Natural killer cell (primary cell): ENCODE results near the gene KLHDC3. TPM values are rescaled to one million over a fixed set of nuclear protein-coding genes. Genes with fewer than 3 reads are reported as not detected.

Source experiments
- ATAC-seq, 3 donors: fragments of 150-1000 bp in 2 of 3; fragments of 200-7000 bp in 1 of 3; cut with Tn5 transposase; 1 replicate in 1 of 3; 2 replicates in 2 of 3; pipeline ENCODE4 v1.10.0; 2021; ENCODE audit warnings: mild to moderate bottlenecking in 2 of 3, moderate library complexity in 2 of 3
- DNase-seq, 2 donors: peaks; one replicate each; pipeline versions ENCODE4 v3.0.0 to v3.0.0-alpha.2; 2013 to 2021; ENCODE audit warnings: mixed read lengths in 1 of 2
- H3K27ac ChIP-seq: one replicate; pipeline ENCODE4 v1.5.1; 2013; ENCODE audit warnings: mild to moderate bottlenecking, low read length
- H3K27me3 ChIP-seq: one replicate; pipeline ENCODE4 v1.6.1; 2013; ENCODE audit warnings: low read length; ENCODE audit not compliant: control insufficient read depth, insufficient read depth
- H3K36me3 ChIP-seq: one replicate; pipeline ENCODE4 v1.6.1; 2013; ENCODE audit warnings: low read length; ENCODE audit not compliant: control insufficient read depth, insufficient read depth
- H3K4me1 ChIP-seq: one replicate; pipeline ENCODE4 v1.6.1; 2013; ENCODE audit warnings: low read length; ENCODE audit not compliant: control insufficient read depth, insufficient read depth
- H3K4me3 ChIP-seq: one replicate; pipeline ENCODE4 v1.5.1; 2013; ENCODE audit warnings: low read length
- H3K9me3 ChIP-seq: one replicate; pipeline ENCODE4 v1.6.1; 2013; ENCODE audit warnings: low read length; ENCODE audit not compliant: control insufficient read depth, insufficient read depth
- H3K27ac Mint-ChIP-seq, 2 donors: one replicate each; pipeline ENCODE4 v1.8.0; 2022; ENCODE audit warnings: mild to moderate bottlenecking in 2 of 2, mixed read lengths in 2 of 2, moderate library complexity in 1 of 2
- H3K27me3 Mint-ChIP-seq, 2 donors: one replicate each; pipeline ENCODE4 v1.8.0; 2022; ENCODE audit warnings: low read depth in 2 of 2, mixed read lengths in 2 of 2
- H3K36me3 Mint-ChIP-seq: one replicate; pipeline ENCODE4 v1.8.0; 2022; ENCODE audit warnings: mixed read lengths
- H3K4me1 Mint-ChIP-seq, 2 donors: one replicate each; pipeline ENCODE4 v1.8.0; 2022; ENCODE audit warnings: mixed read lengths in 2 of 2
- H3K4me3 Mint-ChIP-seq: one replicate; pipeline ENCODE4 v1.8.0; 2022; ENCODE audit warnings: mild to moderate bottlenecking, moderate library complexity, mixed read lengths
- H3K9me3 Mint-ChIP-seq, 2 donors: one replicate each; pipeline ENCODE4 v1.8.0; 2022; ENCODE audit warnings: mixed read lengths in 2 of 2
- WGBS: methylation state at CpG from one replicate; pipeline ENCODE4 v1.1.7; 2013; ENCODE audit warnings: missing lambda C conversion rate; ENCODE audit not compliant: insufficient coverage; 5-methylcytosine and 5-hydroxymethylcytosine counted together
- intact Hi-C: fragments of 100-400 bp; cut with micrococcal nuclease; formaldehyde crosslinking; loops from one replicate; pipeline ENCODE4 v1.14.2; 2022
- total RNA-seq, 4 donors: library from RNA; stranded (reverse); fragments of 120-200 nt in 1 of 4; gene quantifications; one replicate each; pipeline versions ENCODE4 v1.2.3 to v1.2.4, GENCODE V29; 2013 to 2022
- TF ChIP-seq, protein P1 (sequence below): fragments of 200-600 bp; IDR thresholded peaks from one replicate; pipeline ENCODE4 v1.8.0; 2022; ENCODE audit warnings: antibody characterized with exemption

KLHDC3 gene
- total RNA-seq, 3 donors from 2014 or later (not counting 1 experiment from before 2014, with no cell fraction given): 52.7 to 60.9 (median 53.7) TPM

- no peaks in the 10 kb centered on the region for H3K27me3 ChIP-seq
- peaks cover 7% of the 10 kb centered on the region for H3K36me3 Mint-ChIP-seq
- DNase-seq (no peak), ATAC-seq (no peak)
- no peak overlapping the region for H3K27ac ChIP-seq
- H3K9me3 ChIP-seq: no peaks in the 10 kb centered on the region
- H3K4me3 ChIP-seq: no peak overlapping the region
- no peak overlapping the region for H3K4me3 Mint-ChIP-seq
- peaks cover 20% of the 10 kb centered on the region for H3K36me3 ChIP-seq
- peaks cover 38 to 61% of the 10 kb centered on the region in 2 donors for H3K4me1 Mint-ChIP-seq
- WGBS: 96% methylated on average over 12 of the region's 12 CpGs
- H3K9me3 Mint-ChIP-seq: no peaks in the 10 kb centered on the region
- no peak overlapping the region for H3K27ac Mint-ChIP-seq
- intact Hi-C loops: no loop called here
- H3K4me1 ChIP-seq: peaks cover 49% of the 10 kb centered on the region
- TF ChIP-seq, protein P1, sequence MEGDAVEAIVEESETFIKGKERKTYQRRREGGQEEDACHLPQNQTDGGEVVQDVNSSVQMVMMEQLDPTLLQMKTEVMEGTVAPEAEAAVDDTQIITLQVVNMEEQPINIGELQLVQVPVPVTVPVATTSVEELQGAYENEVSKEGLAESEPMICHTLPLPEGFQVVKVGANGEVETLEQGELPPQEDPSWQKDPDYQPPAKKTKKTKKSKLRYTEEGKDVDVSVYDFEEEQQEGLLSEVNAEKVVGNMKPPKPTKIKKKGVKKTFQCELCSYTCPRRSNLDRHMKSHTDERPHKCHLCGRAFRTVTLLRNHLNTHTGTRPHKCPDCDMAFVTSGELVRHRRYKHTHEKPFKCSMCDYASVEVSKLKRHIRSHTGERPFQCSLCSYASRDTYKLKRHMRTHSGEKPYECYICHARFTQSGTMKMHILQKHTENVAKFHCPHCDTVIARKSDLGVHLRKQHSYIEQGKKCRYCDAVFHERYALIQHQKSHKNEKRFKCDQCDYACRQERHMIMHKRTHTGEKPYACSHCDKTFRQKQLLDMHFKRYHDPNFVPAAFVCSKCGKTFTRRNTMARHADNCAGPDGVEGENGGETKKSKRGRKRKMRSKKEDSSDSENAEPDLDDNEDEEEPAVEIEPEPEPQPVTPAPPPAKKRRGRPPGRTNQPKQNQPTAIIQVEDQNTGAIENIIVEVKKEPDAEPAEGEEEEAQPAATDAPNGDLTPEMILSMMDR: no peak
- no peaks in the 10 kb centered on the region for H3K27me3 Mint-ChIP-seq
Observed at GRCh38 chr6:43016943-43017334, 2.9 kb downstream of the KLHDC3 start.

GRCh38 chr6:43019152-43019551, 5.1 kb downstream of the KLHDC3 start:
- Mint-ChIP-seq H3K9me3 (no peaks in the 10 kb centered on the region), H3K4me1 (peaks cover 31 to 48% of the 10 kb centered on the region in 2 donors), H3K36me3 (peaks cover 7% of the 10 kb centered on the region), H3K27me3 (no peaks in the 10 kb centered on the region), H3K4me3 (peak overlapping the region; percentile 62), H3K27ac (no peak overlapping the region)
- DNase-seq: no peak
- Histone ChIP-seq H3K36me3 (peaks cover 18% of the 10 kb centered on the region), H3K9me3 (no peaks in the 10 kb centered on the region), H3K4me3 (no peak overlapping the region), H3K27ac (no peak overlapping the region), H3K27me3 (no peaks in the 10 kb centered on the region), H3K4me1 (peaks cover 48% of the 10 kb centered on the region)
- intact Hi-C loops: no loop called here
- WGBS: 86% methylated on average over 2 of the region's 2 CpGs
- ATAC-seq: no peak
- TF ChIP-seq, protein P1: no peak

DNA sequence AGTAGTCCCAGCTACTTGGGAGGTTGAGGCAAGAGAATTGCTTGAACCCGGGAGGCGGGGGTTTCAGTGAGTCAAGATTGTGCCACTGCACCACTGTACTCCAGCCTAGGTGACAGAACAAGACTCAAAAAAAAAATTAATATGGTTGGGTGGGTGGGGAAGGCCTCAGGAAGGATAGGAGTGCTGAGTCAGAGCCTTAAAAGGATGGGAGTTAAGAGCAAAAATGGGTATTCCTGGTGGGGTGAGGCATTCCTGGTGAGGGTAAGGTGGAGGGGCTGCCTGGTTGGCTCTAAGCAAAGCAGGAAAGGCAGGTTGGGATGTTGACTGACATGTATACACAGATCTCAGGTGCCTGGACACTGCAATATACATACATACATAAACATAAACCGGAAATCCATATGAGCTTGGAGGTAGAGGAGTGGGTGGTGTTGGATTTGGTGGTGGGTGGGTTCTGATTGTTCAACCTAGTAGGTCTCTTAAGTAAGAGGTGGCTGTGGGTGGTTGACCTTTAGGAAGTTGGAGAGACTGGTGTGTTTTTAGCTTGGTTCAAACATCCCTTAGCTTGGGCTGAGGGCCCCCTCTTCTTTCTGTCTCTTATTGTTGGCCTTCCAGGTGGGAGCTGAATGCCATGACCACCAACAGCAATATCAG, 6.1 kb downstream of the KLHDC3 start:
- Mint-ChIP-seq H3K4me3 (peak overlapping the region; percentile 64), H3K4me1 (peaks cover 28 to 48% of the 10 kb centered on the region in 2 donors), H3K27me3 (no peaks in the 10 kb centered on the region), H3K27ac (peak overlapping the region in 1 of 2 donors; percentile 78), H3K36me3 (peaks cover 7% of the 10 kb centered on the region), H3K9me3 (no peaks in the 10 kb centered on the region)
- DNase-seq: no peak
- Histone ChIP-seq H3K4me1 (peaks cover 38% of the 10 kb centered on the region), H3K27me3 (no peaks in the 10 kb centered on the region), H3K9me3 (no peaks in the 10 kb centered on the region), H3K27ac (no peak overlapping the region), H3K4me3 (no peak overlapping the region), H3K36me3 (peaks cover 26% of the 10 kb centered on the region)
- TF ChIP-seq, protein P1: no peak
- ATAC-seq: no peak
- intact Hi-C loops: no loop called here
- 100% methylated on average over 2 of the region's 3 CpGs for WGBS

- H3K36me3 Mint-ChIP-seq: peaks cover 7% of the 10 kb centered on the region
- no peaks in the 10 kb centered on the region for H3K27me3 Mint-ChIP-seq
- no peak for DNase-seq
- intact Hi-C loops: loop anchor here (1.0 kb wide), 1 partner anchor 37 kb away; the partner anchor contains the start of gene PPP2R5D
- Histone ChIP-seq H3K9me3 (no peaks in the 10 kb centered on the region), H3K36me3 (peaks cover 30% of the 10 kb centered on the region), H3K27ac (peak overlapping the region; percentile 63), H3K4me1 (peaks cover 34% of the 10 kb centered on the region), H3K27me3 (no peaks in the 10 kb centered on the region), H3K4me3 (peak overlapping the region; percentile 89)
- peaks cover 28 to 47% of the 10 kb centered on the region in 2 donors for H3K4me1 Mint-ChIP-seq
- H3K27ac Mint-ChIP-seq: peak overlapping the region; percentile 78 to 80
- TF ChIP-seq, protein P1: no peak
- no peaks in the 10 kb centered on the region for H3K9me3 Mint-ChIP-seq
- no peak for ATAC-seq
- H3K4me3 Mint-ChIP-seq: peak overlapping the region; percentile 94
- WGBS: 96% methylated on average over 3 of the region's 5 CpGs
Observed at GRCh38 chr6:43020847-43021246, 6.8 kb downstream of the KLHDC3 start.
